T47D (cell line): Measurements from ENCODE around the gene RAB24.

Source experiments
- DNase-seq, 2 experiments: peaks; one replicate each; pipeline versions ENCODE4 v3.0.0 to v3.0.0-alpha.2; 2011 to 2012; ENCODE audit warnings: low read depth in 1 of 2, low spot score in 1 of 2
- JUND ChIP-seq: IDR thresholded peaks from 2 replicates; pipeline ENCODE4 v1.6.1; 2012; ENCODE audit warnings: low read depth
- in situ Hi-C: cut with HindIII; loops from 2 replicates; pipeline ENCODE4 v1.10.0; 2016; ENCODE audit warnings: low sequenced_read_pairs, low pct_unique_long_range_greater_than_20kb

RAB24 gene

DNA sequence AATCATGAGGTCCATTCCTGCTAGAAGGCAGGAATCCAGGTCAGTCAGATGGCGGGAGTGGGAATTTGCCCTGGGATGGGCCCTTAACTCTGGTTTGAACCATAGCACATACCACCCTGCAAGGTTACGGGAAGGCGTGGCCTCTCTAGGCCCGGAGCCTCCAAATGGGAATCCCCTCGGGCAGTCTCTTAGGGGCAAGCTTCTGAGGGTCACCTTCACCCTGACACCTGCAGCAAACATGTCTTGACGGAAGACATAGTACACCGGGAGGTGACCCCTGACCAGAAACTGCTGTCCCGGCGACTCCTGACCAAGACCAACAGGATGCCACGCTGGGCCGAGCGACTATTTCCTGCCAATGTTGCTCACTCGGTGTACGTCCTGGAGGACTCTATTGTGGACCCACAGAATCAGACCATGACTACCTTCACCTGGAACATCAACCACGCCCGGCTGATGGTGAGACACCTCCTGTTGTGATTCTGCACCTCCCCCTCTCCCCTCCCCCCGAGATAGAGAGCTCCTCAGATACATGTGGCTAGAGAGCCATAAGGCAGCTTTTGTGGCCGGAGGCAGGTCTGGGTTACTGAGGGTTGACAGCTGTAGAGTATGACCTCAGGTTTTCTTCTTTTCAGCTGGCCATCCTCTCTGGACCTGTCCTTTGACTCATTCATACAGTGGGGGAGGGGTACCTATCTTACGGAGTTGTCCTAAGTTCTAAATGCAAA is 1.0 kb upstream of the RAB24 start:
- in situ Hi-C loops: no loop called here
- no peak for TF ChIP-seq JUND
- DNase-seq: peak in 1 of 2 experiments; percentile 20

DNA sequence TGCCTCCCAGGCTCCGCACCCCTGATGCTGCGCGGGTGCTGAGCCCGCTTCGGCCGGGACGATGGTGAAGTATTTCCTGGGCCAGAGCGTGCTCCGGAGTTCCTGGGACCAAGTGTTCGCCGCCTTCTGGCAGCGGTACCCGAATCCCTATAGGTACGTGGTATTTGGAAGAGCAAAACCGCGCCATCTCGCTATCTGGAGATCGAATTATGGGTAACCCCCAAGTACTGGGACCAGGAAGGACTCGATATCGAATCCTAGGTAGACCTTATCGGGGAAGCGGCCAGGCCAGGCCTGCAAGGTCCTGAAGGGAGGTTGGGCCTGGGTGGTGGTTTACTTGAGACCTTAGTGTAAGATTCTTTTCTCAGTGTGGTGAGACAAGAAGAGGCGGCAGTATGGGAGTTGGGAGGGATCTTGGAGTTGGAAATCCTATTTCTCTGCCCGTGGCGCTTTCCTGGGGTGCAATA is 439 bp upstream of the RAB24 start:
- DNase-seq: peak in 1 of 2 experiments; percentile 43
- in situ Hi-C loops: no loop called here
- TF ChIP-seq JUND: no peak

DNA sequence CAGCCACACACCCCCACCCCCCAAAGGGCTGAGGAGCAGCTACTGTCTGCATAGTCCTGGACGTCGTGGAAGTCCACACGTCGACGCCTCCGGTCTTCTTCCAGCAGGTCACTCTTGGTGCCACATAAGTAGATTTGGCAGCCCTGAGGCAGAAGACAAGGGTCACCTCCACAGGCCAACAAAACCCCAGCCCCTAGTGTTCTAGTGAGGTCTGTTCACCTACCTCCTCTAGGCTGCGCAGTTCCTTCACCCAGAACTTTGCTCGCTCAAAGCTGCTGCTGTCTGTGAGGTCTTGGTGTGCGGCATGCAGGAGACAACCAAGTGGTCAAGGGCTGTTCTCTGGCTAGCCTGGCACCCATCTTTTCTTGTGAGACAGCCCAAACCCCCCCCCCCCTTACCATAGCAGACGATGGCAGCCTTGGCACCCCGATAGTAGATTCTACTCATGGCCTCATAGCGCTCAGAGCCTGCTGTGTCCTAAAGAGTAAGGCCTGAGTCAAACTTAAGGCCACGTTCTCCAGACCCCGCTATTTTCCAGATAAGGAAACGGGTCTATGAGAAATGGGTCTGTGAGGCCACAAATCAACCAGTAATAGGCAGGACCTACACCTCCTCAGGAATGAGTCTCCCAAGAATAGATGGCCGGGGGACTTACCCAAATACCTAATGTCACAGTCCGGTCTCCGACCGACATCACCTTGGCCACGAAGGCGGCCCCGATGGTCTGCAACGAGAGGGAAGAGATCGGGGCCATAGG is 987 bp downstream of the RAB24 start:
- in situ Hi-C loops: no loop called here
- TF ChIP-seq JUND: no peak
- peak in 1 of 2 experiments; percentile 57 for DNase-seq

DNA sequence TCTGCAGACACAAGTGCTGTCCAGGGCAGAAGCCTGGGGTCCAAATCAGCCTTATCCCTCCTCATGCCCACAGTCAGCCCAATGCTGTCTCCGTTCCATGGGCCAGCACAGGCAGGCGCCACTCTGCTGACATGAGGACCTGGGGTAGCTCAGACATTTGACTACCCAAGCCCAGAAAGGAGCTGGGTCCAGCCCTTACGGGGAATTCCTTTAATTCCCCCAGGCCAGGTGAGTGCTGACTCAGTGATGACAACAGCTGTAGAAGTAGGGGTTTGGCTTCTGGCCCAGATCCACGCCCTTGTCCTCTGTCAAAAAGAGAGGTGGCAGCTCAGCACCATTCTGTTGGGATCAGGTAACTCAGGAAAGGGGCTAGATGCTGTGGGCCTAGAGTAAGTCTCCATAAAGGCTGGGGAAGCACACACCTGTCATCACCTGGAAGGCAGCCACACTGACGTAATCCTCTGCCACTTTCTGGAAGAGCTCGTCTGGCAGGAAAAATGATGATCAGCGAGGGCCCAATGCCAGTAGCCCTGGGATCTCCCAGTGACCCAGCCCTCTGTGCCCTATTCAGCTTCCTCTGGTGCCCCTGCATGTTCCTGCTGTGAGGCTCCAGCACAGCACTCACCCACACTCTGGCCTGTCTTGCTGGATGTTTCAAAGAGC is 1.9 kb downstream of the RAB24 start:
- DNase-seq: peak; percentile 51 to 93
- TF ChIP-seq JUND: peak; percentile 79
- in situ Hi-C loops: no loop called here

DNA sequence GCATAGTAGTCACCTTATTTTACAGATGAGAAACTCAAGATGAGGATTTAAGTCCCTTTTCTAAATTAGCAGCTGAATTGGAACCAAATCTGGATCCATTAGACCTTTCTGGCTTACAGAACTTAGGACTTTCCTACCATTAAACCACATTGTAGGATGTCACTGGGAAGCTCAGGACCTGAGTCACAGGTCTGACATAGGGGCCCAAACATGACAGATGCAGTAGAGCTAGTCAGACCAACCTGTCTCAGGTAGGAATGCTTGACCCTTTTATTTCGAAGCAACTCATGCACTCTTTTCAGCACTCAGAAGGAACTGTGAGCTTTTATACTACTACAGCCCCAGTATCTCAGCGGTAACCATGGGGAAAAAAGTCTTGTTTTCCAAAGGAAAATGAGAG is 2.6 kb downstream of the RAB24 start:
- no peak for DNase-seq
- TF ChIP-seq JUND: no peak
- in situ Hi-C loops: no loop called here

DNA sequence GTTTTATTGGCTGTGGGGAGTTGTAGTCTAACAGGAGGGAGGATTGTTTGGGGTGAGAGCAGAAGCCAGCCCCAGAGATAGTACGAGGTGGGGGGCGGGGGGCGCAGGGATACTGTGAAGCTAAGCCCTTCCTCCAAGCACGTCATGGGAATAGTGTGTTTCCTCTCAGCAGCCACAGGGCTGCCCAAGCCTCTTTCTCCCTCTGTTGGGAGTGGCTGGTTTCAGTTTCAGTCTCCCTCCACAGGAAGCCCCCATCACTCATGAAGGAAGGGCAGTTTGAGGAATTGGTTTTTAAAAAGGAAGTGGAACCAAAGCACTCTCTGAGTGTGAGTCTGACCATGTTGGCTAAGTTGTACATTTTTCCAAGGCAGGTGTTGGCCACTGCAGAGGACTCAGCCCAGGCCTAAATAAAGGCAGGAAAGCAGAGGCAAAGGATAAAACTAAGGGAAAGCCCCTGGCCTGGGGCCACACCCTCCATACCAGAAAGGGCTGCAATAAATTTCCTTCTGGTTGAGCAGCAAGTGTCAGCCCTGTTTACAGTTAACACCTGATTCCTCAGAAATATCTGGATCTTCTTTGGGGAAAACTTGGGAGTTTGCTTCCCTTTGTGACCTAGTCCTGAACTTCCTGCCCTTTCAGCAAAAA is 3.2 kb downstream of the RAB24 start:
- TF ChIP-seq JUND: no peak
- no peak for DNase-seq
- in situ Hi-C loops: no loop called here

DNA sequence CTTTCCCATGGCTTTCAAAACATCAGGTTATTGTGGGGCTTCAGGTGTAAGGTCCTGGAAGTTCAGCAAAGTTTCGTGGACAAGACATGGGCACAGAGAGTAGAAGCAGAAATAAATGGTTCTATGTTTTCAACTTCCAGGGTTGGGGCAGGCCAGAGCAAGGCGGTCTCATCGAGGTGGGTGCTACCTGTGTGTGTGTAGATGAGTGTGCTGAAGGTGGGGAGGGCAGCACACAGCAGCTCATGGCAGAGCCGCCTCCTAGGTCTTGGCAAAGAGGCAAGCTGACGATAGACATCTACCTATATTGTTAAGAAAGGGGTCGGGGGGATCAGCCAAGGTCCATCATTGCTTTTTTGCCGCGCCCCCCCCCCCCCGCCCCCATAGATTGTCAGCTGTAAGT is 3.8 kb downstream of the RAB24 start:
- in situ Hi-C loops: no loop called here
- DNase-seq: no peak
- TF ChIP-seq JUND: no peak

DNA sequence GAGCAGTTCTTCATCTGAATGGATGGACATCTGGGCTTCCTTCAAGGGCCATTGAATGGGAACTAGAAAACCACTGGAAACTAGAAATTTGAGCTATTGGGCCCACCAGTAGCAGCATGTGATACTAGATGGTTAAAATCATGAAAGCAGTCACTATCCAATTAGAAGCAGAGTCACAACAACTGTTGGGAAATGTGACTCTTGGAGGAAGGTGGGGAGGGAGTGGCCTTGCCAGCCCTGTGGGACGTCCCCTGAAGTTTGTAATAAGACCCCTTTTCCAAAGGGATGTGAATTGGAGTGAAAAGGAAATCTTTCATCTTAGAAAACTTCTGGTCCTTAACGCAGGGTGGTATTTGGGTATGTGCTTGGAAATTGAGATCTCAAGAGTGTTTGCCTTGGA is 5.6 kb downstream of the RAB24 start:
- TF ChIP-seq JUND: no peak
- DNase-seq: no peak
- in situ Hi-C loops: no loop called here

DNA sequence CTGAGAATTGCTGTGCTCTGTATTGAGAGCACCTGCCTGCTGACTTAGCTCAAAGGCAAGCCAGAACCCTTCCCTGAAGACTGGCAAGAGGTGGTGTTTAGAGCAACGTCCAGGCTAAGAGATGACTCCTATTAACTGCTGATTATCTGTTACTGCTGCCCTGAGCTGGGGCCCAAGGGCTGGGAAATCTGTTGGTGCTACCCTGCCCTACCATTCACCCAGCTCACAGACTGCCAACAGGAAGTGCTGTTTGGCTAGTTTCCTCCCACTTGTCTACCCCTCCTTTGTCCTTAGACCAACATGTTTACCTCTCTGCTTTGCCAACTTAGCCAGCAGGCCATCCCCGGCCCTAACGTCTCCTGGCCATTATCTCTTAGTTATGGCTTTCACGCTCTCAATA is 6.9 kb downstream of the RAB24 start:
- TF ChIP-seq JUND: no peak
- DNase-seq: no peak
- in situ Hi-C loops: no loop called here

DNA sequence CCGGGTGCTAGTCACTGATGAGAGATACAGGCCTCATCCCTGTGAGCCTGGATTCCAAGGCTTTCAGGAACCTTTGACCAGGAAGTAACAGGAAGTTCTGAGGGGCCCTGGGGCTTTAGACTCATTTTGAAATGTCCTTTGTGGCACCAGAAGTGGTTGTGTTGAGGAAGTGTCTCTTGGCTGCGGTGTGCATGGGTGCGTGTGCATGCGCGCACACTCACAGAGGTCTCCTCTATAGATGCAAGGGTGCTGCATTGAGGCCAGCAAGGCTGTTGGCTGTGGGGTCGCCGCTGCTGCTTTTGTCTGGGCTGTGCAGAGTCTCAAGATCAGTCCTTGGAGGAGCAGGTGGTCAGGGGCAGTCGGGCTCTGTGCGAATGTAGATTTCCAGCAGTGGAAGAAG is 7.6 kb downstream of the RAB24 start:
- in situ Hi-C loops: no loop called here
- no peak for TF ChIP-seq JUND
- no peak for DNase-seq

DNA sequence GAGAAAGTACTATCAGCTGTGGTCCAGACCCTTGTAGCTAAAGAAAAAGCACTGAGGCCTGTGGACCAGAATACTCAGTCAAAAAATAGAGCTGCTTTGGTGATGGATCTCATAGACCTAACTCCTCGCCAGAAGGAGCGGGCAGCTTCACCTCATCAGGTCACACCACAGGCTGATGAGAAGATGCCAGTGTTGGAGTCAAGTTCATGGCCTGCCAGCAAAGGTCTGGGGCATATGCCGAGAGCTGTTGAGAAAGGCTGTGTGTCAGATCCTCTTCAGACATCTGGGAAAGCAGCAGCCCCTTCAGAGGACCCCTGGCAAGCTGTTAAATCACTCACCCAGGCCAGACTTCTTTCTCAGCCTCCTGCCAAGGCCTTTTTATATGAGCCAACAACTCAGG is 8.9 kb downstream of the RAB24 start:
- in situ Hi-C loops: no loop called here
- no peak for DNase-seq
- TF ChIP-seq JUND: no peak

DNA sequence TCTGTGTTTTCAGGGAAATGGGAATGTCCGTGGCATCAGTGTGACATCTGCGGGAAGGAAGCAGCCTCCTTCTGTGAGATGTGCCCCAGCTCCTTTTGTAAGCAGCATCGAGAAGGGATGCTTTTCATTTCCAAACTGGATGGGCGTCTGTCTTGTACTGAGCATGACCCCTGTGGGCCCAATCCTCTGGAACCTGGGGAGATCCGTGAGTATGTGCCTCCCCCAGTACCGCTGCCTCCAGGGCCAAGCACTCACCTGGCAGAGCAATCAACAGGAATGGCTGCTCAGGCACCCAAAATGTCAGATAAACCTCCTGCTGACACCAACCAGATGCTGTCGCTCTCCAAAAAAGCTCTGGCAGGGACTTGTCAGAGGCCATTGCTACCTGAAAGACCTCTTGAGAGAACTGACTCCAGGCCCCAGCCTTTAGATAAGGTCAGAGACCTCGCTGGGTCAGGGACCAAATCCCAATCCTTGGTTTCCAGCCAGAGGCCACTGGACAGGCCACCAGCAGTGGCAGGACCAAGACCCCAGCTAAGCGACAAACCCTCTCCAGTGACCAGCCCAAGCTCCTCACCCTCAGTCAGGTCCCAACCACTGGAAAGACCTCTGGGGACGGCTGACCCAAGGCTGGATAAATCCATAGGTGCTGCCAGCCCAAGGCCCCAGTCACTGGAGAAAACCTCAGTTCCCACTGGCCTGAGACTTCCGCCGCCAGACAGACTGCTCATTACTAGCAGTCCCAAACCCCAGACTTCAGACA is 9.5 kb downstream of the RAB24 start:
- TF ChIP-seq JUND: no peak
- in situ Hi-C loops: no loop called here
- no peak for DNase-seq
